ENCODE data around the gene GBA3. TPM values are rescaled to one million over a fixed set of nuclear protein-coding genes. Genes with fewer than 3 reads are reported as not detected.

Gene GBA3
- total RNA-seq, 1 experiment from 2014 or later = not detected

DNA sequence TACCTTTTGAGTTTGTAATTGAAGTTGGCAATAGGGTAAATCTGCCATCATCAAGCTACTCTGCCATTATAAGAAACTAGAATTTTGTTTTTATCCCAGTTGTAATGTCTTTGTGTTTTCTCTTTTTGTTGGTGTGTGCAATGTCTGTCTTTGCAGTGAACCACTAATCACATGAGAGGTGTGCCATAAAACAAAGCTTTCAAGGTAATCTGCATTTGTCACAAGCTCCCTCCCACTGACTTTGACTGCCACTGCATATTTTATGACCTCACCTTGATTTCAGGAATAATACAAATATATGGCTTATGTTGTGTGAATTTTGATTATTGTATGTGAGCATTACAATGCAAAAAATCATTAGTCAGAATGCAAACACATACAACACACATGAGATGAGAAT, 9.0 kb upstream of the GBA3 start:
- Histone ChIP-seq H3K79me2 (ENCODE audit: insufficient read depth, low read length) (no peaks in the 10 kb centered on the region), H3K14ac (ENCODE audit: insufficient read depth, low read length) (no peak overlapping the region), H4K20me1 (ENCODE audit: control insufficient read depth, insufficient read depth, insufficient read length) (no peaks in the 10 kb centered on the region), H3K79me1 (ENCODE audit: insufficient read depth, low read depth, low read length, poor library complexity, severe bottlenecking) (no peaks in the 10 kb centered on the region), H3K23me2 (ENCODE audit: insufficient read length, low read depth, low read length, poor library complexity, severe bottlenecking) (no peaks in the 10 kb centered on the region), H3K23ac (ENCODE audit: insufficient read length, low read depth, low read length) (no peak overlapping the region), H3K9me3 (ENCODE audit: control insufficient read depth, low read depth, low read length) (no peaks in the 10 kb centered on the region), H3K18ac (ENCODE audit: insufficient read length, low read depth, low read length) (no peak overlapping the region), H2BK120ac (ENCODE audit: low read depth, low read length, poor library complexity, severe bottlenecking) (no peak overlapping the region), H3T11ph (ENCODE audit: low read length) (no peak overlapping the region), H3K4ac (ENCODE audit: low read depth, low read length) (no peak overlapping the region), H3K9ac (ENCODE audit: extremely low read depth, insufficient read length, low read length) (no peak overlapping the region), H2BK20ac (ENCODE audit: low read depth, low read length, poor library complexity, severe bottlenecking) (no peak overlapping the region), H3K27ac (ENCODE audit: insufficient read length, low read depth, low read length) (no peak overlapping the region), H3K4me1 (ENCODE audit: insufficient read depth, low read length) (no peaks in the 10 kb centered on the region), H3K27me3 (ENCODE audit: insufficient read depth, low read length) (no peaks in the 10 kb centered on the region), H2AFZ (ENCODE audit: low read length) (no peak overlapping the region), H3K56ac (ENCODE audit: insufficient read length, low read depth, low read length) (no peak overlapping the region), H2BK5ac (ENCODE audit: insufficient read length, low read length) (no peak overlapping the region), H2BK12ac (ENCODE audit: insufficient read length, low read depth, low read length) (no peak overlapping the region), H3K4me2 (ENCODE audit: insufficient read depth, insufficient read length, low read length) (no peak overlapping the region), H2AK5ac (ENCODE audit: insufficient read length, low read length) (no peak overlapping the region), H2BK15ac (ENCODE audit: low read depth, low read length) (no peak overlapping the region), H4K5ac (ENCODE audit: insufficient read length, low read depth, low read length) (no peak overlapping the region), H4K8ac (replicated peaks; ENCODE audit: insufficient read length, low read depth, low read length) (no peak overlapping the region), H4K91ac (ENCODE audit: insufficient read length, low read depth, low read length) (no peak overlapping the region)
- Mint-ChIP-seq H3K9me3 (no peaks in the 10 kb centered on the region), H3K4me3 (no peak overlapping the region), H3K27ac (no peak overlapping the region), H3K36me3 (ENCODE audit: insufficient read depth in 1 of 3, low read depth in 3 of 3) (no peaks in the 10 kb centered on the region; a peak in 1 of 7 replicates), H3K4me1 (no peaks in the 10 kb centered on the region), H3K27me3 (ENCODE audit: low read depth) (no peaks in the 10 kb centered on the region; the same call in 1 of the 2 replicates)
- TF ChIP-seq, protein P1, sequence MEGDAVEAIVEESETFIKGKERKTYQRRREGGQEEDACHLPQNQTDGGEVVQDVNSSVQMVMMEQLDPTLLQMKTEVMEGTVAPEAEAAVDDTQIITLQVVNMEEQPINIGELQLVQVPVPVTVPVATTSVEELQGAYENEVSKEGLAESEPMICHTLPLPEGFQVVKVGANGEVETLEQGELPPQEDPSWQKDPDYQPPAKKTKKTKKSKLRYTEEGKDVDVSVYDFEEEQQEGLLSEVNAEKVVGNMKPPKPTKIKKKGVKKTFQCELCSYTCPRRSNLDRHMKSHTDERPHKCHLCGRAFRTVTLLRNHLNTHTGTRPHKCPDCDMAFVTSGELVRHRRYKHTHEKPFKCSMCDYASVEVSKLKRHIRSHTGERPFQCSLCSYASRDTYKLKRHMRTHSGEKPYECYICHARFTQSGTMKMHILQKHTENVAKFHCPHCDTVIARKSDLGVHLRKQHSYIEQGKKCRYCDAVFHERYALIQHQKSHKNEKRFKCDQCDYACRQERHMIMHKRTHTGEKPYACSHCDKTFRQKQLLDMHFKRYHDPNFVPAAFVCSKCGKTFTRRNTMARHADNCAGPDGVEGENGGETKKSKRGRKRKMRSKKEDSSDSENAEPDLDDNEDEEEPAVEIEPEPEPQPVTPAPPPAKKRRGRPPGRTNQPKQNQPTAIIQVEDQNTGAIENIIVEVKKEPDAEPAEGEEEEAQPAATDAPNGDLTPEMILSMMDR (conservative IDR thresholded peaks at IDR 0.05) = no peak
- DNase-seq = no peak
